Bronchial epithelial cell (primary cell): ENCODE results near the gene ECHDC3. TPM values are rescaled to one million over a fixed set of nuclear protein-coding genes. Genes with fewer than 3 reads are reported as not detected.

Experiments
- DNase-seq: peaks from one replicate; pipeline ENCODE4 v3.0.0-alpha.2; 2010; ENCODE audit warnings: low read depth
- FAIRE-seq: peaks from 2 replicates; lab custom pipeline; 2011; peaks lifted over from hg19 to GRCh38; lab: Jason Lieb, UNC
- H3K27me3 ChIP-seq: 2 replicates; pipeline ENCODE4 v1.5.1; 2011; ENCODE audit warnings: low read length; ENCODE audit not compliant: control insufficient read depth, insufficient read depth
- H3K36me3 ChIP-seq: 2 replicates; pipeline ENCODE4 v1.5.1; 2011; ENCODE audit warnings: low read length; ENCODE audit not compliant: control insufficient read depth, insufficient read depth
- H3K4me3 ChIP-seq: 2 replicates; pipeline ENCODE4 v1.5.1; 2011; ENCODE audit warnings: mild to moderate bottlenecking, low read depth, low read length, control low read depth
- CTCF ChIP-seq: IDR thresholded peaks from 2 replicates; pipeline ENCODE4 v1.5.1; 2011; ENCODE audit warnings: mild to moderate bottlenecking, moderate library complexity, low read length, control low read depth, inconsistent platforms; ENCODE audit not compliant: insufficient read depth, severe bottlenecking
- total RNA-seq: library from RNA; depleted of rRNA; stranded (reverse); fragments of >200 nt; gene quantifications from 2 replicates; pipeline ENCODE4 v1.2.1, GENCODE V29; 2014

ECHDC3 gene
- total RNA-seq, 1 donor from 2014 or later, result 1.6 TPM

- no peak for DNase-seq
- H3K4me3 ChIP-seq, result peak overlapping the region; percentile 62
- no peak for FAIRE-seq
- H3K36me3 ChIP-seq, result no peaks in the 10 kb centered on the region
- no peak for TF ChIP-seq CTCF
- H3K27me3 ChIP-seq, result no peaks in the 10 kb centered on the region
These were observed 657 bp downstream of the ECHDC3 start for GRCh38 chr10:11742779-11743298.

- H3K27me3 ChIP-seq, result no peaks in the 10 kb centered on the region
- H3K36me3 ChIP-seq, result no peaks in the 10 kb centered on the region
- no peak for FAIRE-seq
- peak overlapping the region; percentile 62 for H3K4me3 ChIP-seq
- no peak for TF ChIP-seq CTCF
- DNase-seq, result no peak
These were observed 1.5 kb downstream of the ECHDC3 start for GRCh38 chr10:11743461-11744338.

- DNase-seq, result no peak
- TF ChIP-seq CTCF, result no peak
- Histone ChIP-seq H3K4me3 (no peak overlapping the region), H3K36me3 (peaks cover 3% of the 10 kb centered on the region), H3K27me3 (no peaks in the 10 kb centered on the region)
- no peak for FAIRE-seq
These were observed 2.9 kb downstream of the ECHDC3 start for GRCh38 chr10:11745045-11745444.

GRCh38 chr10:11746883-11747539 lies 4.8 kb downstream of the ECHDC3 start:
- Histone ChIP-seq H3K4me3 (no peak overlapping the region), H3K27me3 (no peaks in the 10 kb centered on the region), H3K36me3 (peaks cover 3% of the 10 kb centered on the region)
- FAIRE-seq (no peak), DNase-seq (peak; percentile 28)
- TF ChIP-seq CTCF, result no peak

GRCh38 chr10:11748866-11749265 lies 6.7 kb downstream of the ECHDC3 start:
- FAIRE-seq (no peak), DNase-seq (no peak)
- TF ChIP-seq CTCF, result no peak
- Histone ChIP-seq H3K36me3 (peaks cover 3% of the 10 kb centered on the region), H3K27me3 (no peaks in the 10 kb centered on the region), H3K4me3 (no peak overlapping the region)
